ENCODE measurements around the gene TAPBP.
"Not testable (repeated sequence)": the region's sequence is repeated elsewhere in the genome, so short reads cannot be mapped to it uniquely, and the experiment has no call there.

Gene TAPBP

GRCh38 chr6:33271468-33272274 is 42.2 kb downstream of the TAPBP start, which contains the start of the genes RPS18 and VPS52:
Gene RPS18, plus strand, starts transcription at chr6:33272075. Its CDS starts 45 bp downstream, at chr6:33272120.
Gene VPS52, minus strand, starts transcription at chr6:33271876. Its CDS starts 201 bp downstream, at chr6:33271675.
- peaks cover 38% of the 10 kb centered on the region for H3K4me1 ChIP-seq (ENCODE audit: control insufficient read depth, insufficient read depth, low read length)
- H3K36me3 ChIP-seq (ENCODE audit: insufficient read depth, low read length): peaks cover 74% of the 10 kb centered on the region

DNA sequence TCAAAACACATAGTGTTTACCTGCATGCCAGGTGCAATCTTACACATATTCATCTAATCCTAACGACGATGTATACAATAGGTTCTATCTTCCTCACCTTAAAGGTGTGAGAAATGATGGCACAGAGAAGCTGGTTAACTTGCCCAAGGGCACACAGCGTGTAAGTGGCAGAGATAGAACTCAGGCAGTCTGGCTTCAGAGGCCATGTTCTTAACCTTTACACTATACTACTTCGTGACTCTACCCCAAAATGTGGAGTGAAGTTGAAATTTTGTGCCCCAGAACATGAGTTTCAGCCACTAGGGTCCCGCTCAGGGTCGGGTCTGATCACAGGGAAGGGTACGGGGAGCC is 42.8 kb downstream of the TAPBP start:
- Histone ChIP-seq H3K4me3 (ENCODE audit: low read length) (peak overlapping the region; percentile 88), H3K9ac (ENCODE audit: low read depth, low read length) (peak overlapping the region; percentile 97), H3K4me1 (ENCODE audit: control insufficient read depth, insufficient read depth, low read length) (peaks cover 32% of the 10 kb centered on the region), H3K4me2 (ENCODE audit: low read length) (peak overlapping the region; percentile 96), H3K36me3 (ENCODE audit: insufficient read depth, low read length) (peaks cover 74% of the 10 kb centered on the region), H3K9me3 (replicated peaks; ENCODE audit: low read length) (no peaks in the 10 kb centered on the region), H3K27me3 (ENCODE audit: control insufficient read depth, insufficient read depth, low read length) (no peaks in the 10 kb centered on the region)

More at GRCh38 chr6:33271468-33272274, 42.2 kb downstream of the TAPBP start, which contains the start of the genes RPS18 and VPS52:
- Histone ChIP-seq H3K4me3 (ENCODE audit: low read length) (peak within 1 kb of the TSS; percentile 88), H3K9me3 (replicated peaks; ENCODE audit: low read length) (no peaks in the 10 kb centered on the region), H3K4me2 (ENCODE audit: low read length) (peak within 1 kb of the TSS; percentile 98), H3K9ac (ENCODE audit: low read depth, low read length) (peak within 1 kb of the TSS; percentile 97), H3K27me3 (ENCODE audit: control insufficient read depth, insufficient read depth, low read length) (no peaks in the 10 kb centered on the region)

- H3K9me3 ChIP-seq (replicated peaks; ENCODE audit: low read length): no peaks in the 10 kb centered on the region
- H3K4me1 ChIP-seq (ENCODE audit: control insufficient read depth, insufficient read depth, low read length): peaks cover 16% of the 10 kb centered on the region
- H3K9ac ChIP-seq (ENCODE audit: low read depth, low read length): no peak overlapping the region
- peaks cover 56% of the 10 kb centered on the region for H3K36me3 ChIP-seq (ENCODE audit: insufficient read depth, low read length)
- H3K4me2 ChIP-seq (ENCODE audit: low read length): no peak overlapping the region
- H3K4me3 ChIP-seq (ENCODE audit: low read length): no peak overlapping the region
- no peaks in the 10 kb centered on the region for H3K27me3 ChIP-seq (ENCODE audit: control insufficient read depth, insufficient read depth, low read length)
Observed at GRCh38 chr6:33264015-33264414, 49.9 kb downstream of the TAPBP start.

GRCh38 chr6:33262490-33262889 is 51.4 kb downstream of the TAPBP start:
- peaks cover 42% of the 10 kb centered on the region for H3K36me3 ChIP-seq (ENCODE audit: insufficient read depth, low read length)
- H3K4me3 ChIP-seq (ENCODE audit: low read length); H3K9ac ChIP-seq (ENCODE audit: low read depth, low read length): not testable (repeated sequence)

DNA sequence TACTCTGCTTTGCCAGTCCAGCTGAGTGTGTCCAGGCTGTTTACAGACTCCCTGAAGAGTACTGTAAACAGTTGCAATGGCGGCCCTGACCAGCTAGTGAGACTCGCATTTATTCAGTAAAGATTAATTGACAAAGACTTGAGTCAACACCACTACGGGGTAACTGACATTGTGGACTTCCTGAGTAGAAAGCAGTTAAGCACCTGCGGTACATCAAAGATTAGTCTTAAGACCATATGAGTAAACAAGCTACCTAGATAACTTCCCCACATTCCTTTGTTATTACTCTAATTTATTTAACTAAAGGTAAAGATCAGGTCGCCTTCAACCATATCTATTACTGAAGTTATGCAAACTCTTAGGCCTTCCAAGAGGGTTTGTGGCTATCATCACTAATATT is 54.8 kb downstream of the TAPBP start:
- H3K36me3 ChIP-seq (ENCODE audit: insufficient read depth, low read length): peaks cover 15% of the 10 kb centered on the region
- no peak overlapping the region for H3K9ac ChIP-seq (ENCODE audit: low read depth, low read length)
- H3K4me1 ChIP-seq (ENCODE audit: control insufficient read depth, insufficient read depth, low read length): peaks cover 16% of the 10 kb centered on the region

More at GRCh38 chr6:33262490-33262889, 51.4 kb downstream of the TAPBP start:
- H3K4me2 ChIP-seq (ENCODE audit: low read length); H3K9me3 ChIP-seq (replicated peaks; ENCODE audit: low read length); H3K27me3 ChIP-seq (ENCODE audit: control insufficient read depth, insufficient read depth, low read length): not testable (repeated sequence)
- H3K4me1 ChIP-seq (ENCODE audit: control insufficient read depth, insufficient read depth, low read length): peaks cover 16% of the 10 kb centered on the region

DNA sequence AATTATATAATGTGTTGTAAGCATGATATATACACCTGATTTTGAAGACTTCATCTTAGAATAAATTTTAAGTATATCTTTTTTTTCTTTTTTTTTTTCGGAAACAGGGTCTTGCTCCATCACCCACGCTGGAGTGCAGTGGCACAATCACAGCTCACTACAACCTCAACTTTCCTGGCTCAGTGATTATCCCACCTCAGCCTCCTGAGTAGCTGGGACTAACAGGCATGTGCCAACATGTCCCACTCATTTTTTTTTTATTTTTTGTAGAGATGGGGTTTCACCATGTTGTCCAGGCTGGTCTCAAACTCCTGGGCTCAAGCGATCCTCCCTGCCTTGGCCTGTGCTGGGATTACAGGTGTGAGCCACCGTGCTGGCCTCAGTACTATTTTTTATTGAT is 59.3 kb downstream of the TAPBP start:
- Histone ChIP-seq H3K4me1 (ENCODE audit: control insufficient read depth, insufficient read depth, low read length) (peaks cover 18% of the 10 kb centered on the region), H3K36me3 (ENCODE audit: insufficient read depth, low read length) (peaks cover 10% of the 10 kb centered on the region), H3K9ac (ENCODE audit: low read depth, low read length) (no peak overlapping the region), H3K4me2 (ENCODE audit: low read length) (no peak overlapping the region), H3K27me3 (ENCODE audit: control insufficient read depth, insufficient read depth, low read length) (no peaks in the 10 kb centered on the region), H3K9me3 (replicated peaks; ENCODE audit: low read length) (no peaks in the 10 kb centered on the region), H3K4me3 (ENCODE audit: low read length) (no peak overlapping the region)

More for the DNA sequence above, 54.8 kb downstream of the TAPBP start:
- Histone ChIP-seq H3K4me3 (ENCODE audit: low read length) (no peak overlapping the region), H3K4me2 (ENCODE audit: low read length) (no peak overlapping the region), H3K9me3 (replicated peaks; ENCODE audit: low read length) (no peaks in the 10 kb centered on the region), H3K27me3 (ENCODE audit: control insufficient read depth, insufficient read depth, low read length) (no peaks in the 10 kb centered on the region)

DNA sequence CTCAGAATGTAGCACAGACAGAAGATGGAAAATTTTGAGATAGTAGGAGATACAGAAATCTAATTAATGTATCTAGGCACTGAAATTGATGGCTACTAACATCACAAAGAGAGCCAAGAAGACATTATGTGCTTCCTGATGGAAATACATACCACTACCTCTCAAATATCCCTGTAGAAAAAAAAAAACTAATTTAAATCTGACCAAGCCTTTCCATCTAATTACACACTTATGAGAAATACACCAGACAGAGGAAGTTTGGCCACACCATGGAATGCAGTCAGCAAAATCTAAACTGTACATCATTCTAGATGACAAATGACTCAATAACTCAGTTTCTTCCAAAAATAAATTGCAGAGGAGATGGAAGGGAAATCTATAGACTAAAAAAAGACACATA is 61.1 kb downstream of the TAPBP start:
- Histone ChIP-seq H3K4me2 (ENCODE audit: low read length) (no peak overlapping the region), H3K4me1 (ENCODE audit: control insufficient read depth, insufficient read depth, low read length) (peaks cover 29% of the 10 kb centered on the region), H3K36me3 (ENCODE audit: insufficient read depth, low read length) (peaks cover 10% of the 10 kb centered on the region), H3K4me3 (ENCODE audit: low read length) (no peak overlapping the region), H3K9ac (ENCODE audit: low read depth, low read length) (no peak overlapping the region), H3K27me3 (ENCODE audit: control insufficient read depth, insufficient read depth, low read length) (no peaks in the 10 kb centered on the region), H3K9me3 (replicated peaks; ENCODE audit: low read length) (no peaks in the 10 kb centered on the region)

- Histone ChIP-seq H3K27me3 (ENCODE audit: control insufficient read depth, insufficient read depth, low read length) (no peaks in the 10 kb centered on the region), H3K4me3 (ENCODE audit: low read length) (no peak overlapping the region), H3K4me1 (ENCODE audit: control insufficient read depth, insufficient read depth, low read length) (peaks cover 29% of the 10 kb centered on the region), H3K4me2 (ENCODE audit: low read length) (no peak overlapping the region), H3K9ac (ENCODE audit: low read depth, low read length) (no peak overlapping the region), H3K36me3 (ENCODE audit: insufficient read depth, low read length) (peaks cover 10% of the 10 kb centered on the region), H3K9me3 (replicated peaks; ENCODE audit: low read length) (no peaks in the 10 kb centered on the region)
Observed at GRCh38 chr6:33251395-33252012, 62.4 kb downstream of the TAPBP start.

DNA sequence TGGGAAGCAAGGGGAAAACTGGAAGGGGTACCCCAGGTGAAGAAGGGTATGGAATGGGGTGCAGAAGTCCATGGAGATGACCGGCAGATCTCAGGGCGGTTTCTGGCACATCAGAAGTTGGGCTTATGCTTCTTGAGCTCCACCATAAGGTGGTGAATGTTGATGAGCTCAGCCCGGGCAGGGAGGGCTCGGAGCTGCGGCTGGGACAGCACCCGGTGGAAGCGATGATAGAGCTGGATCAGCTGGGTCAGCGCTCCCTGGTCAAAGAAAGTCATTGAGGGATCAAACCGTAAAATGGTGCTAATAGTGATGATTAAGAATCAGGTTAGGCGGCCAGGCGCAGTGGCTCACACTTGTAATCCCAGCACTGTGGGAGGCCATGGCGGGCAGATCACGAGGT is 63.1 kb downstream of the TAPBP start:
- peak overlapping the region; percentile 51 for H3K4me3 ChIP-seq (ENCODE audit: low read length)
- peak overlapping the region; percentile 96 for H3K4me2 ChIP-seq (ENCODE audit: low read length)

DNA sequence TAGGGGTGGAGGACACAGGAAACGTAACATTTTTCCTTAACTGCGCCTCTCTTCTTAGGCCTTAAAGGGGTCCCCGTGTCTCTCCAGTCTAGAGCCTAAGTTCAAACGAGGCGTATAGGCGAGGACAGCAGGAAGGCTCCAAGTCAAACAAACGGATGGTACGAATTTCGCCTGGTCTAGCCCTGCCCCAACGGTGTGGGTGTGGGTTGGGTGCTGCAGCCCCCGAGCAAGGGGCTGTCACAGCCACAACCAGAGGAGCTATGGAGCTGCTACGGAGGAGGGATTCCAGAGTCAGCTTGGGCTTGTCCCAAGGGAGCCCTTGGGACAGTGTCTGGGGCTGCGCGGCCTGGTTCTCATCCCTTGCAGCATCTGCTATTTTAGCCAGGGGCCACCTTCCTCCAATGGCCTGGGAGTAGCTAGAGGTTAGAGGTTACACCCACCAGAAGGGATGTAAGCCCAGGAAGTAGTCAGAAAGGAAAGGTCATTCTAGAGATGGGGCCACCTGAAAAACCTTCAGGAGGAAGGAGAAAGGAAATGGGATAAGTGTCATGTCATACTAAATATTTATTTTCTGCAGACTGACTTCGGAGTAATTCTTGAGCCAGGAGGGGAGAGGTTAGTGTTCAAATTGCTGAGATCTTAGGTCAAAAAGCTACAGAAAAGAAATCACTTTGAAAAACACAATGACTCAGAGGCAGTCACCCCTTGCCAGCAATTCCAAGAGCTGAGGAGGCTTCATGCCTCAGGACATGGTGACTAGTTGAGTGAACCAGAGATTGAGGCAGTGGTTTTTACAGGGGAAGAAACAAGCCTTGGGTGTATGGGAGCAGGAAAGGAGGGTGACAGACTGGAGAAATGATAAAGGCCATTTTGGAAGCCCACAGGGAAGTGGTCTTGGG is 63.9 kb downstream of the TAPBP start:
- peak overlapping the region; percentile 90 for H3K9ac ChIP-seq (ENCODE audit: low read depth, low read length)
- no peaks in the 10 kb centered on the region for H3K9me3 ChIP-seq (replicated peaks; ENCODE audit: low read length)
- H3K36me3 ChIP-seq (ENCODE audit: insufficient read depth, low read length): peaks cover 10% of the 10 kb centered on the region
- H3K27me3 ChIP-seq (ENCODE audit: control insufficient read depth, insufficient read depth, low read length): no peaks in the 10 kb centered on the region
- H3K4me2 ChIP-seq (ENCODE audit: low read length): peak overlapping the region; percentile 96
- H3K4me1 ChIP-seq (ENCODE audit: control insufficient read depth, insufficient read depth, low read length): peaks cover 29% of the 10 kb centered on the region
- H3K4me3 ChIP-seq (ENCODE audit: low read length): peak overlapping the region; percentile 81

More for the DNA sequence above, 63.1 kb downstream of the TAPBP start:
- Histone ChIP-seq H3K9me3 (replicated peaks; ENCODE audit: low read length) (no peaks in the 10 kb centered on the region), H3K36me3 (ENCODE audit: insufficient read depth, low read length) (peaks cover 10% of the 10 kb centered on the region), H3K9ac (ENCODE audit: low read depth, low read length) (no peak overlapping the region), H3K4me1 (ENCODE audit: control insufficient read depth, insufficient read depth, low read length) (peaks cover 29% of the 10 kb centered on the region), H3K27me3 (ENCODE audit: control insufficient read depth, insufficient read depth, low read length) (no peaks in the 10 kb centered on the region)
